Stimulated activated CD4-positive, alpha-beta T cell treated with anti-CD3 and anti-CD28 coated beads, Interleukin-15, amount 100 ng/mL, for 24 hours (primary cell): ENCODE measurements around the gene INO80C.

Experiments
- DNase-seq: peaks from one replicate; pipeline ENCODE4 v3.0.0-alpha.2; 2020

The INO80C gene

DNA sequence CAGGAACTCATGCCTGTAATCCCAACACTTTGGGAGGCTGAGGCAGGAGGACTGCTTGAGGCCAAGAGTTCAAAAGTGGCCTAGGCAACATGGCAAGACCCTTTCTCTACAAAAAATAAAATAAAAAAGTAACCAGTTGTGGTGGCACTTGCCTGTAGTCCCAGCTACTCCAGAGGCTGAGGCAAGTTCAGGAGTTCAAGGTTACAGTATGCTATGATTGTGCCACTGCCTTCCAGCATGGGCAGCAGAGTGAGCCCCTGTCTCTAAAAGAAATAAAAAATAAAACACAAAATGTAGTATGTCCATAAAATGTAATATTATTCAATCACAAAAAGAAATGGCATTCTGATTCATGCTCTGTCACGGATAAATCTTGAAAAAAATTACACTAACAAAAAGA is 11.9 kb downstream of the INO80C start:
- no peak for DNase-seq

DNA sequence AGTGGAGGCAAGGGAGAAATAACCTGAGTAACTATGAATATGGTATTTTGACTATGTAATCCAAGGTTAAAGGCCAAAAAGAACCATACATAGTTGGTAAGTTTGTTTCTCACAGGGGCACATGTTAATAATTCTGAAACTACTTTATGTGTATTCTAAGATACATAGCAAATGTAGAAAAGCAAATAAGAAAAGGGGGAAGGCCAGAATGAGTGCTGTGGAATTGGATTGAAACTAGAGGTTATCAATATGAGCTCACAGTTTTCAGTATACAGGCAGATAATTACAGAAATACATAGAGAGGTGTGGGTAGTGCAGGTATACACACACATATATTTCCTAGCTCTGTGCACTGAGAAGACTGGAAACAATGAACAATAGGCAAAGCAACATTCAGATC is 13.7 kb downstream of the INO80C start:
- DNase-seq, result no peak

- DNase-seq, result no peak
Measured at GRCh38 chr18:35481960-35482366, 15.8 kb downstream of the INO80C start.

DNA sequence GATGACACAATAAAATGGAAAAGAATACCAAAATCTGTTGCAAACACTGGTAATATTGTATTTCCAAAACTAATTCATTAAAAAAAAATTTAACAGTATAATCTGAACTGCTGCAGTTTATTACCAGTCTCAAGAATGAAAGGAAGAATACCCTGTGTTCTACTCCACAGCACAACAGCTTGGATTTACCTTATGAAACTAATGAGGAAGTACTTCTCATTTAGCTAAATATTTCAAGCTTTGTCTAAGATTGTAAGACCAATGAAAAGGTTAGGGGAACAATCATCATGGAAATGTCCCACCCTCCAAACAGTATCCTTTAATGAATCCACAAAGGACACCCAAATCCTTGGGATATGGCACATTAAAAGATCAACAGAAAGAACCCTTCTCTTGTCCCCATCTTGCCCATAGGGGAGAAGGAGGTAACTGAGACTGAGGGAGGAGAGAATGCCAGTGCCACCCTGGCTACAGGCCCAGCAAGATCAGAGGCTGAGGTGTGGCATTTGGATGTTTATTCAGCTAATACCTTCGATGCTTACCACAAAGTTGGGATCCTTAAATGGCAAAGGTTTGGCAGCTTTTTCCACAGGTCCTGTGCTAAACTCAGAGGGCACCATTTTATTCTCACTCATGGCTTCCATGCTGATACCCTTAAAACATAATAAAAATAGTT is 17.7 kb downstream of the INO80C start:
- no peak for DNase-seq

DNA sequence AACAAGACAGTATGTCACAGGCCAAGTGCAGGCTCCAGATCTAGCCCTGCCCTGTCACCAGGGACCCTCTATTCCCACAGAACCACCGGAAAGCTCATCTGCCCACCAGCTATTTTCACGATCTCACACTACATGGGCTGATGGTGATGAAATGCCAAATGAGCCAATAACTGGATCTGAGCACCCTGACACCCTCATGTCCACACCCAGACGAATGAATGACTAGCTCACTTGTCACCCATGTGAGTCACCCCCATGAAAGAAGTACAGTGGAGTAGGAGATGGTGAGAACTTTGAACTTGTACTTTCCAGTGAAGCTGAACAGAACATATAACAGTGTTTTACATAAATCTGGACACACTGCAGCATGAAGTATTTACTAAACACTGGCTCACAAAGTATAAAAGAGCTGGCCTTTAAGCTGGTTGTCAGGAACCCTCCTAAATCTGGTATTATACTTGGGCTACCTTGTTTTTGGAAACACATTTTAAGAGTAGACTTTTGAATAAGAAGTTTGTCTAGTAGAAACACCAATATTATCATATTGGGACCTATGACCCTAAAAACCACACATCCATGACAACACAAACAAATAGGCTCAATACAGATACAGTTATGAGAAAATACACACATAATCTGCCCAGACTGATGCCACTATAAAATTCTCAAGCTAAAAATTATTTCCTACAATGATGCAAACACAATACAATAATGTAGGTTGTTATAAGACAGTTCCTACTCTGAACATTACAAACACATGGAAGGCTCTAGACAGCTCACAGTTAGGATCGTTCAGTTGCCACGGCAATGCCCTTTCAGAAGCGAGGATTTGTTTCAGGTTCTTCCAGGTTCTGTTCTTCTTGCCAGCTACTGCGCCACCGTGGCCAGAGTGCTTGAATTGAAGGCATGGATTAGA is 19.0 kb downstream of the INO80C start:
- peak; percentile 59 for DNase-seq

- DNase-seq, result no peak
Measured at GRCh38 chr18:35477974-35478373, 19.8 kb downstream of the INO80C start.

DNA sequence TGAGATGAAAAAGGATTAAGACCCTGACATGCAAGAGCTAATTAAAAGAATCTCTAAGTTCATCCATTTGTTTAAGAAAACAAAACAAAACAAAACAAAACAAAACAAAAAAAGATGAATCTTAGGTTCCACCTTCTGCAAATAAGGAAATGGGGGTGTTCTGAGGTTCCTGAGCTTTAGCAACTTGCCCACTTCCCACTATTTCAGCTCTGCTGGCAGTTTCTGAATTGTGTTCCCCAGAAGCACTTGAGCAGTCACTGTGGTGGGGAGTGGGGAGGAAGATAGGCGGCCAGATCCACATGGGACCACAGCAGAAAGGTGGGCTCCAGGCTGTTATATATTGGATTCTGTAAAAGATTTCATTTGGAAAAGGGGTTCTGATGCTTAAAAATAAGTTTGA is 20.3 kb downstream of the INO80C start:
- no peak for DNase-seq

DNA sequence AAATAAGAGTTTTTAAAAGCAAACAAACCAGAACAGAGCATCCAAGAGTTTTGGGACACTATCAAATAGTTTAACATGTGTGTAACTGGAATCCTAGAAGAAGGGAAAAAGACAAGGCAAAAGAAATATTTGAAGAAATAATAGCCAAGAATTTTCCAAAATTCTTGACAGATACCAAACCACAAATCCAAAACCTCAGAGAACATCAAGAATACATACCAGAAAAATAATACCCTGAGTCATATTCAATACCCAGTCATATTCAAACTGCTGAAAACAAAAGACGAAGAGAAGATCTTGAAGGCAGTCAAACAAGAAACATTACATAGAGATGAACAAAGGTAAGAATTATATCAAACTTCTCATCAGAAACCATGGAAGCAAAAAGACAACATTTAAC is 22.9 kb downstream of the INO80C start:
- DNase-seq, result no peak

- no peak for DNase-seq
Measured at GRCh38 chr18:35473562-35473961, 24.2 kb downstream of the INO80C start.

- no peak for DNase-seq
Measured at GRCh38 chr18:35470435-35470834, 27.3 kb downstream of the INO80C start.

GRCh38 chr18:35469725-35470124 is 28.0 kb downstream of the INO80C start:
- DNase-seq, result no peak

GRCh38 chr18:35468711-35469110 is 29.0 kb downstream of the INO80C start:
- no peak for DNase-seq

GRCh38 chr18:35467624-35468016 is 30.1 kb downstream of the INO80C start:
- DNase-seq, result no peak

DNA sequence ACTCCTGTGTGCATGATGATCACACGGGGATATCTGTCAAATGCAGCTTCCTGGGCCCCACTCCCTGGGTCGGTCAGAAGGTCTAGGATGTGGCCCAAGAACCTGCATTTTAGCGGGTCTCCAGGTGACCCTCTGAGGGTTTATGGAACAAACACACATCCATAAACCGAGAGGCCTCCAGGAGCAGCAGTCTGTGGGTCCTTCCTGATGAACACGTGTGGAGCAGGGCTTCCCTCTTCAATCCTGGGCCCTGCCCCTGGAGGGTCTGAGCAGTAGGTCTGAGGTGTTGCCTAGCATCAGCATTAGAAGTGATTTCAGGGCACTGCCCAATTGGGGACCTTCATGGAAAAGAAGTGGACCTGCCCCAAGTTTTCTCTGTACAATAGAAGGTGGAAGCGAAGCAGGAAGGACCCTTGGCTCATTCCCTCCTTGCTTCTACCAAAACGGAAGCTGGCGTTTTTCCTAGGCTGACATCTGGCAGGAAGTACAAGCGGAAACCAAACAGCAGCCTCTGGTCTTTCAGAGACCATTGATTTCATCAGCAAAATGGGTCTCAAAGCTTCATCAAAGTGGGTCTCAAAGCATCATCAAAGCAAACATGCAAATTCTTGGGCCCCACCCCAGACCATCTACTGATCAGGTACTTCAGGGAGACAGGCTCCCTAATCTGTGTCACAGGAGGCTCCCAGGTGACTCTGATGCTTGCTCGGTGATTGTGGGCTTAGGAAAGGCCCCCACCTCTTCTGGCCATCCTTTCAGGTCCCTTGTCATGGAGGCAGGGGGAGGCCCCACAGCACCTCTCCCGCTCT is 30.7 kb downstream of the INO80C start:
- no peak for DNase-seq

GRCh38 chr18:35466334-35466733 is 31.4 kb downstream of the INO80C start:
- DNase-seq, result no peak

- DNase-seq, result no peak
Measured at GRCh38 chr18:35465329-35465728, 32.4 kb downstream of the INO80C start.

- DNase-seq, result no peak
Measured at GRCh38 chr18:35464831-35465279, 32.9 kb downstream of the INO80C start.

DNA sequence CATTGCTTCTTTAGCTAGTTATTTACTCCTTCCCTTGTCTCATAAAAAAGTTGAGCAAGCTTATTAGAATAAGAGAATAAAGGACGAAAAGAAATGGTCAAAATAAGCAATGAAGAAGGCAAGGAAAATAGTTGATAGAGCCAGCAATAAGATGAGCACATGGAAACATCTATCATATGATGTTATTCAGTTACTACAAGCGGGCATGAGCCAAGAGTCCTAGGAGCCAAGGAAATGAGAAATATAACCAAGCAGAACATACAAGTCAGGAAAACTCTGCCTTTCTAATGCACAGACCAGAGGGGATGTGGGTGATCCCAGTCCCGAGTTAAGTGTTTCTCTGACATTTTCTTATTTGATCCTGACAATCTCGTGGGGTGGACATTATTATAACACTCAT is 33.9 kb downstream of the INO80C start:
- no peak for DNase-seq

DNA sequence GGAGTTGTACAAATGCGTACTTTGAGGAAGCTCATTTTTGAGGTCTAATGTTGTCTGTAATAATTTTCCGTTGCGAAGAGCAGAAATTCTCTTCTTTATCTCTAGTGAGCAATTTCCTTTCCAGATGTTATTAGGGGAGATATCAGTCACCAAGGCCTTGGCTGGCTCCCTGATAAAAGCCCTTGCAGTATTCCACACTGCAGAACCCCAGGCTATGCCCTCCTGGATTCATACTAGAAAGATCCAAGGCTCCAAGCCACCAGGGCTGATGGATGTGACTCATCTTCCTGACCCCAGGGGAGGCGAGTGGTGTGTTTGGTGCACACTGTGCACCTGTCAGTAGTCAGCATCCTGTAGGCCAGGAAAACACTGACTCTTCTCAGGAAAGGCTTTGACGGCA is 34.7 kb downstream of the INO80C start:
- DNase-seq, result no peak

DNA sequence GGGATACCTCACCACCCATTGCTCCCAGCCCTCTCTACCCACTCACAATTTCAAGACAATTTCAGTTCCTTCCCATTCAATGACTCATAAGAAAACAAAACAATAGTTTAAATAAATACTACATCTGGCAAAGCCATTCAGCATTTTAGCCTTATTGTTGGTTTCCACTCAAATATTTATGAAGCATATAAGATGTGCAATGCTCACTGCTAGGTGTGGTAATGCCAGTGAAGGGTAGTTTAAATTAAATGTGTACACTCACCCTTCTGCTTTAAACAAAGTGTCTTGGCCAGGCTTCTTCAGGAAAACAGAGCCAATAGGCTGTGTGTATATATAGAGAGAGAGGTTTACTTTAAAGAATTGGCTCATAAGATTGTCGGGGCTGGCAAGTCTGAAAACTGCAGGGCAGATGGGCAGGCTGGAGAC is 37.0 kb downstream of the INO80C start:
- DNase-seq, result no peak

DNA sequence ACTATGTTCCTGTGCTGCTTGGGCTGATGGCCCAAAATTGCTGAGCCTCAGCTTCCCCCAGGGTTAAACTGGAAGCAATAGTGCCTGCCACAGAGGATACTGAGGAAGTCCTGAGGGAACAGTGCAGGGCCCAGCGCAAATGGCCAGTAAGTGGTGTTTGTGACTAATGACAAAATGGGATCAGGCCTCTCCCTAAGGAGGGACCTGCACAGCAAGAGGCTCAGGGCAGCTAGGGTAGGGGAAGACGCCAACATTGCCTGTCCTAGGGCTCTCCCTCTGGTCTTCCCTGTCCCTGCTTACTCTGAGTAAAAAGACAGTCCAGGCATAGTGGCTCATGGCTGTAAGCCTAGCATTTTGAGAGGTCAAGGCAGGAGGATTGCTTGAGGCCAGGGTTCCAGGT is 37.8 kb downstream of the INO80C start:
- no peak for DNase-seq

DNA sequence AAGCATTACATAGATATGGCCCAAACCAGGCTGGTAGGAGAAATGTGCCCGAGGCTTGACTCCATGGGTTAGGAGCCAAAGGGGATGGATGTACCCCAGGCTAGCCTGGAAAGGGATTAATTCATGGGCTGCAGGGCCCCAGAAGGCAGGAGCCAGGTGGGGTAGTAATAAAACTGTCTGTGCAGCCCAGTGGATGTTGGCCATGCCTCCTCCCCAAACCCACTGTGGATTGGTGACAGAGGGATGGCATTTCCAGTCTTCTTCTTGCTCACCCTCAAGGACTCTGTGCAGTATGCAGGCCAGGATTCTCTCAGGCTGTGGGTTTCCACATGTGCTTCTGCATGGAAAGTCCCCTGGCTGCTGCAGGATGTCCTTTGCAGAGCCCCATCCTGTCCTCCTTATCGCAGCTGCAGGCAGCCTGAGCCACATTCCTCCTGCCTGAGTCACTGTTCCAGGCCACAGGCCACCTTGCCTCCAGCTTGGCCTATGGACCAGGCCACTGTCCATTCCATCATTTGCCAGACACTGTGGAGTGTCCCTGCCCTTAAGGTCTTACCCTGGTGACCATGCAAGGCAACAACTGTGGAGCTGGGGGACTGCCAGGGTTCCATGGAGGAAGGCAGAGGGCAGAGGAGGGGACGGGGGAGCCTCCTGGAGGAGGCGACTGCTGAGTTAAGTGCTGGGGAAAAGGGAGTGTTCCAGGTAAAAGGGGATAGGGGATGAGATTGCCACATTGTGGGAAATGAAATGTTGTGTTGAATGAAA is 38.9 kb downstream of the INO80C start:
- DNase-seq, result no peak

GRCh38 chr18:35458271-35458670 is 39.5 kb downstream of the INO80C start:
- no peak for DNase-seq
